Measurements from ENCODE around the gene TBX2.

Gene TBX2

DNA sequence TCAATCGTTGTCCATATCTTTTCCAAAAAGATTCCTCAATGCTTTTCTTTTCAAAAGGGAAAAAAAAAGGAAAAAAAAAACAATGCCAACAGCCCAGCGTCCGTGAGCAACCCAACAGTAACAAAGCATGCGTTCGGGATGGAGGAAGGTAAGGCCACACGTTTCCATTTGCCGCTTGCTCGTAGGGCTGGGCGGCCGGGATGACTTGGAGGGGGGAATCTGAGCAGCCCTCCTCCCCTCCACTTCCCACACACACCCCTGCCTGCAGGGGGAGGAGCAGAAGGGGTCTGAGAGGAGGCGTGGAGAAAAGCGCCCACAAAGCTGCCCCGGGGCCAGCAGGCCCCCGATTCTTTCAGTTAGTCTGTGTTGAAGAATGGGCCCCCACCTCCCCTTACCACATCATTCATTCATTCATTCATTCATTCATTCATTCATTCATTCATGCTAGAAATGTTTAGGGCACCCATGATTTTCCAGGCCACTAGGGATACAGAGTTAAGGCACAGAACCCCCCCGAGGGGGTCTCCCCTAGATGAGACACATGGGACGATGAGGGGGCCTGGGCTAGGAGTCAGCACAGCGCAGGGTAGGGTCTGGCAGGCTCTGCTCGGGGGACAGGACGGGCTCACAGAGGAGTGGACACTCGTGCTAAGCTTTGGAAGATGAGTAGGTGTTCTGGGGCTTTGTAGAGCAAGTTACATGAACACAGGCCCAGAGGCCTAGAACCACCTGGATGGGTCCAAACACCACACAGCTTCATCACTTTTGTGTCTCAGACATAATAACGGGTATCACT, 10.9 kb upstream of the TBX2 start:
- DNase-seq, result no peak

DNA sequence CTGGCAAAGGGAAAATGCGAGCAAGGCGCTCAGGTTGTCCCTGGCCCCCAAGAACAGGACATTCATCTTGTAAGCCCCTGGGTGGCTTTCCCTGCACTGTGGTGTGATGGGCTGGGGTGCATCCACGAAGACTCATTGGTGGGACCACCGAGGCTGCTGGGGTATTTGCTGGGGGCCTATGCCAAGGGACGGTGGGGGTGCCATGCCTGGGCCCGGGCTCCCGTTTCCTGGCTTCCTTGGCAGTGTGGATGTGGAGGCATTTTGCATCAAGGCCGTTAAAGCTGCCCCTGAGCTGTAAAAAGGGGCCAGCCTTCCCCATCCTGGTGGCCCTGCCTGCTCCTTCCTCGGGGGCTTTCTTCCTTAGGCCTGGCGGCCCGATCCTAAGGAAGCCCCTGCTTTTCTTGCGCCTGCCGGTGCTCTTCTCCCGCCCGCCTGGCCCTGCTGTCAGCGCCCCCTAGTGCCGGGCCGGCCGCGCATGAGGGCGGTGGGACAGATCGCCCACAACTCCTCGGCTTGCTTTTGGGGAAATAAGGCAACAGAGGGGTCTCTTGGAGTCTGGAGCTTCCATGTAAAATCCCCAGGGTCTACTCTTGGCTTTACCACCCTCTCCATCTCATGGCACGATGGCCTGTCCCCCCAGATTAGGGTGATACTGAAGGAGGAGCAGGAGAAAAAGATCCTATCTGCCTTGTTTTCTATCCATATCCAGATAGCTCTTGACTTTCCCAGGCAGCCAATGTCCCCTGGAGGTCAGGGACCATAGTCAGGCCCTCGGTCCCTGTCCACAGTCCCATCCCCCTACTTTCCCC, 9.8 kb upstream of the TBX2 start:
- DNase-seq, result no peak

DNA sequence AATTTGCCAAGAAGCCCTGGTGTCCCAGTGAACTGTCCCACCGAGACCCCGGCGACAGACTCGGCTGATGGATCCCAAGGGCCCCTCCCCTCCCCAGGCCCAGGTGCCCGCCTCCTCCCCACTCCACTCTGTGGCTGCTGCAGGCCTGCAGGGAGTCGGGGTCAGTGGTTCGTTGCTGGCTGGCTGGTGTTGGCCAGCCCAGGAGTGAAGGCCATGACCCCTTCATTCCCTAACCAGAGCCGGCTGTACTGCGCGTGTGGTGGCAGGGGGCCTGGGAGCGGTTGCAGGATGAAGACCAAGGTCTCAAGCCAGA, 9.2 kb upstream of the TBX2 start:
- DNase-seq, result no peak

DNA sequence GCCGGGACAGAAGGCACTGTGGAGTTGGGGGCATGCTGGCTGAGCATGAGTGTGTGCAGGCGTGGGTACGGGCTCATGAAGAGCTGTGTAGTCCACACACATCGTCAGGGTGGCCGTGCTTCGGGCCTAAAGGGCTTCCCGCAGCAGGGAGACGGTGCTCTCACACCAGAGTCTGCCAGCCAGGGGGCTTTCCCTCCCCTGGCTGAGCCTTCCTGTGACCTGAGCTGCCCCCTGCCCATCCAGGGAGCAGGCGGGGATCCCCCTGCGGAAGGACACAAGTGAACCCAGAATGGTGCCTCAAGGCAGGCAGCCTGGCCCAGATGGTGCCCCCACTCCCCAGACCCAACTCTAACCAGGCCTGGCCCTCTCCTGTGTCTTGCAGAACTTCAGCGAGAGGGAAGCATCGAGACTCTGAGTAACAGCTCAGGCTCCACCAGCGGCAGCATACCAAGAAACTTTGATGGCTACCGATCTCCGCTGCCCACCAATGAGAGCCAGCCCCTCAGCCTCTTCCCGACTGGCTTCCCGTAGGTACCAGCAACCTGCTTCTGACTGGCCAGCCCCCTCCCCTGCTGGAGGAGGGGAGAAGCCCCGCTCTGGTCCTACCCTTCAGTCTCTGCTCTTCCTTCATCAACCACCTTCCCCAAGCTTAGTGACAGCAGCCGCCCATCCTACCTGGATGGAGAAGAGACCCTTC, 7.9 kb upstream of the TBX2 start:
- no peak for DNase-seq

DNA sequence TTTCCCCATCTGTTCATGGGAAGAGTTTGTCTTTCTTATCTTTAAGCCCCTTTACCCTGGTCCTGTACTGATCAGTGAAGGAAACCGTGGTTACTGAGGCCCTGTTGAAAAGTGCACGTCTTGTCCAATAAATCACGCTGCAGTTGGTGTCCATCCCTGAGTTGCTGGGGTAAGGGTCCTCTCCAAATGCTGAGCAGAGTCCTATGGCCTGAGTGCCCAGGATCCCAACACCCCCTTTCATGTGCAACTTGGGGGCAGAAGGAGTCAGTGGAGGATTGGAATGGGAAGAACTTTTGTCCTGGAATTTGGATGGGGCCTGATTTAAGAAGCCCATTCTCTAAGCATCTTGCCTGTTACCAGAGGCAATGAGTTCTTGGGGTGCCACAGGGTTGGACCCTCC, 7.0 kb upstream of the TBX2 start:
- no peak for DNase-seq

DNA sequence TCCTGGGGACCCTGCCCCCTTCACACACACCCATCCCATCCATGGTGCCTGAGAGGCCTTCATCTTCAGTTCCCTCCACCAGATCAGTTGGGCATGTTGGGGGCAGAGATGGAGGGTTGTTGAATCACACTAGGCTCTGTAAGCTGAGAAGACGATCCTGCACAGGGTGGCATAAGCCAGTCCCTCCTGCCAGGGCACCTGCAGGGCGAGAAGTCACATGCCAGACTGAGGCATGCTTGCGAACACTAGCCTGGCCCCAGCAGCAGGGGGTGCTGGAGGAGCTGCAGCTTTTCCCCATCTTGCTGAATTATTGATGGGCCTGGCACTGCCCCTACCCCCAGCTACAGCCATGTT, 6.1 kb upstream of the TBX2 start:
- no peak for DNase-seq

DNA sequence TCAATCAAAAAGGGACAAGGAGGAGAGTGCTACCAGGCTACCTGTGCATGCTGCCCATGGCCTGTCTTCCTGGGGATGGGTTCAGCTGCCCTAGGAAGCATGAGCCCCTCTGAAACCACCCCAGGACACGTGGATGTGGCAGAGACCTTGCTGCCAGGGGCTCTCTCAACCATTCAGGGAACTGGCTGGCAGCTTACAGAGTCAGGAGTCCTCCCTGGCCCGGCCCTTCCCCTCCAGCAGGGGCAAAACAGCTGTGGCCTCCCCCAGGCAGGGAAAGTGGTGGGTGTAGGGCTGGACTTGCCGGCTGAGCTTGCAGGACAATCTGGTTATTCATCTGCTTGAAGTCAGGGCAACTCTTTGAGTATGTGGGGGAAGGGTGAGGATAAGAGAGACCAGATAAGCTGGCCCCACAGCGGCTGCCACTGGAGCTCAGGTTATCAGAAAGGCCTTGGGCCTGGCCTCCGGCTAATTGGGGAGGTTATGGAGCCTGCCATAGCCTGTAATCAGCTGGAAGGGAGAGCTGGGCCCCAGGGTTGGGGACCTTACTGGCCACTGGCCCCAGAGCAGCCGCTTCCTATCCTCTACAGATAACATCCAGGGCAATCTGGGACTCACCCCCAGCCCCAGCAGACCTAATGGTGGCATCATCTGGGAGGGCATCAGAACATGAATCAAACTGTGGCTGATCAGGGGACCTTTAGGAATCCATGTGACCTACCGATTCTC, 5.6 kb upstream of the TBX2 start:
- no peak for DNase-seq

DNA sequence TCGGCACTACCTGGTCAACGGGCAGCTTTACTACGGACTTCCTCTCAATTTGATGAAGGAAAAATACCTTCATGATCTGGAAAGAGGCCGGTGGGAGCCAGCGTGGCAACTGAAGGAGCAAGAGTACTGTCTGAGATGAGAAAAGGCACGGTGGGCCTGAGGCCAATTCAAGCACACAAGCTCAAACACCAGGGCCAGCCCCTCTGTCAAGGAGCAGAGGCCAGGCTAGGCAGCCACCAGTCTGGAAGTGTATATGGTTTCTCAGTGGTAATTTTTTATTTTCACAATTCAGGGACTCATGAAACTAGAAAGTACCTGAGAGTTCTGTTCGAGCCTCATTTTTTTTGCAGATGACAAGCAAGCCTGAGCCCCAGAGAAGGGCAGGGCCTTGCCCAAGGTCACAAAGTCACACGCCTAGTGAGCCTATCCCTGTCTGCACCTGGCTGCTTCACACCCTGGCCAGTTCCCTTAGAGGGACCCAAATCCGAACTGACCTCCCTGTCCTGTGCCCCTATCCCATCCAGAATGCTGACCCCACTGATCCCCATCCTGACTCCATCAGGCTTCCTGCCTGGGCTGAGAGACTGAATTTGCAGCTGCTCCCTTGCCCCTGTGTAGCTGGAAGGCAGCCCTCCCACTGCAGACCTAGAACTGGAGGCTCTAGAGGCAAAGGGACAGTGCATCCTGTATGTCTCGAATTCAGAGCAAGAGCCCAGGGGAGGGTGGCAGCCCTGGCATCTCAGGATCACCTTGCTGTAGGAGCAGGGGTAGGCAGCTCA, 4.8 kb upstream of the TBX2 start:
- DNase-seq, result no peak

DNA sequence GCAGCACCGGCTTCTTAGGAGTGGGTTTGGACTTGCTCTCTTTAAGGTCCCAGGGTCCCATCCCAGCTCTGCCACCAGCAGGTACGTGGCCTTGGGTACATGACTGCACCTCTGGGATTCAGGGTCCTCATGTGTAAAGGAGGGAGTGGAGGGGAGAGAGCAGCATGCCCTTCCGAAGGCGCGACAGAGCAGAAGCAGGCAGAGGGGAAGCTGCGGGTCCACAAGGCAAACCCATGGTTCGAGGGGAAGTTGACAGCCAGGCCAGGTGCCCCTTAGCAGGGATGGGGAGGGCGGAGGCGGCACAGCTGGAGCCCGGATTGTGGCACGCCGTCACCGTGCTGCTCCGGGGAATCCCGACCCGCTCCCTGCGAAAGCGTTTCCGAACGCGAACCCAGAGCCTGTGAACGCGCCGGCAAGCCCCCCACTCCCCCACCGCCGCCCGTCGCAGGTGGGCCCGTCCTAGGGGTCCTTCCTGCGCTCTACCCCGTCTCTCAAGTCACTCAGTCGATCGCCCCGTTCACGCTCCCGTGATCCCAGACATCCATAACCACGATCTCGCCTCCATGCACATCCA, 4.1 kb upstream of the TBX2 start:
- no peak for DNase-seq

DNA sequence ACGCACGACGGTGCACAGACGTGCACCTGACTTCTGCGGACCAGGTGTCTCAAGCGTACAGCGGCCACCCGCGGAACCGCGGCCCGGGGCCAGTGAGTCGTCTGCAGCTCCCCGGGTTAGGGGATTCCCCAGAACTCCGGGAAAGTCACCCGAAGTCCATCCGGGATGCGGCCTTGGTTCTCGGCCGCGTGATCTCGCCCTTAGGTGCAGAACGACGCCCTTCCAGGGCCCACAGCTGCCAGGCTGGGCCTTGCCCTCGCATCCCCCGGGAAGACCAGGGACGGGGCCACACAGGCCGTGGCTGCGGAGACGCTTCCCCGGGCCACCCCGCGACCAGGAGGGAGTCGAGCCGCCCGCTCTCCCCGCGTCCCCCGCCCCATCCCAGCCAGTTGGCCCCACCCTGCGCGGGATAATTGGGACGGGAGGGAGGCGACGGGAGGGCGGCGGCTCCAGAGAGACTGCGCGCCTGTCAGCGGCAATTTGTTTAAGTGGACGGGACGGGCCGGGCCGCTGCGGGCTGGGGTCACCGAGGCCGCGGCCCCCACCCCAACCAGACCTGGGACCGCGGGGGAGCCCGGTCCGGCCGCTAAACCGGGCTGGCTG, 3.6 kb upstream of the TBX2 start:
- DNase-seq, result no peak

DNA sequence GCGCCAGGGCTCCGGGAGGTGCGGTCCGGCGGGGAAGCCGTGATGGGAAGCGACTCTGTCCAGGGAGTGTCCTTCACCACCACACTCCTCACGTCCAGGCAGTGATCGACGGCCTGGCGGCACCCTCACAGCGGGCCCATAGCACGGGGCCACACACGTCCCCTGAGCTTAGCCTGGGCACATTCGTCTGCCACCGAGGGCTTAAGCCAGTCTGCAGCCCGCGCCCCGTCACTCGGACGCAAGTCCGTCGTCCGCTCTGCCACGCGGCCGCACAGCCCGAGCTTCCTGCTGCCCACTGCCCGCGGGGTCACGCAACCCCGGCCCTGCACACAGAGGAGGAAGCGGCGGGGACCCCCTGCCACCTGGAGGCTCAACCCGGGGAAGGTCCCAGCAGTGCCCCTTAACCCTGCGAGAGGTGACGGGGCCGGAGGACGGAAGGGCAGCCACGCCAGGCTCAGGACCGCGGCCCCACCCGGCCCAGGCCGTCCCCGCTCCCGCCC, 3.0 kb upstream of the TBX2 start:
- DNase-seq, result no peak

DNA sequence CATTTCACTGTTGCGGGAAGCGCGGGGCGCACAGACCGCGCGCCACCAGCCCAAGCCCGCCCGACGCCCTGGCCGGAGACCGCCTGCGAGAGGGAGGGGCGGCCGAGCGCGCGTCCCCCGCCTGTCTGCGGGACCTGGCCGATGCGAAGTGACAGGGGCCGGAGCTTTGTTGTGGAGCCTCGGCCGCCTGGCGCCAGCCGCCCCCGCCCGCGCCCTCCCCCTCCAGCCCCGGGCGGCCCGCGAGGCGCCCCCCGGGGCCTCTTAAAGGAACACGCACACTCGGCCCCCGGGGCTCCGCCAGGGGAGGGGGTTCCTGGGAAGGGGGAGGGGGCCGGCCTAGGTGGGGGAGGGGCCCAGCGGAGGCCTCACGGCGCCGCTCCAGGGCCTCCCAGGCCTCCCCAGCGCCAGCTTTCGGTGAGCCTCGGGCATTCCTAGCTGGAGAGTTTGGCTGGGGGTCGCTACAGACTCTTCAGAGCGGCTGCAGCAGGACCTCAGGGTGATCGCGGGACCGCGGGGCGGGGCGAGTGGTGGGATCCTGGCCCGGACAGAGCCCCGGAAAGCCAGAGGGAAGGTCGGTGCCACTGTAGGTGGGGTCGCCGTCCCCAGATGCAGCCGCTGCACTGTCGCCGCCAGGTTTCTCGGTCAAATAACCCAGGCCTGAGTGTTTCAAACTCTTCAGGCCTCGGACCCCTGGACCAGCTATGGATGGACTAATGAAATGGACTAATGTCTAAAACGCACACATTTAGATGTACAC, 2.4 kb upstream of the TBX2 start:
- DNase-seq, result no peak

DNA sequence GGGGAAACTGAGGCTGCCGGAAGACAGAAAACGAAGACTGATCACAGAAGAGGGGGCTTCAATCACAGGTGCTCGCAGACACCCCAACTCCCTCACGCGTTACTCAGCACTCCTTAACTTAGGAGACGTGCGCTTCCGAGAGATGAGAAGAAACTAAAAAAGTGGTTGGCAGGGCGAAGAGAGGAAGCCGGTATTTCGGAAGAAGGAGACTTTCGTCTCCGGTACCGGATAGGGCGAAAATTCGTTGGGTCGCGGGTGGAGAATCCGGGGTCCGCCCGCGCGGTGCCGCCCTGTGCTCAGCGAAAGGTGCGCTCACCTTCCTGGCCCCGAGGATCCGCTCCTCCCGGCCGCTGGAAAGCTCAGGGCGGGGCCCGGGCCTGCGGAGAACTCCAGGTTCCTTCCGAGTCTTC, 917 bp upstream of the TBX2 start:
- no peak for DNase-seq

DNA sequence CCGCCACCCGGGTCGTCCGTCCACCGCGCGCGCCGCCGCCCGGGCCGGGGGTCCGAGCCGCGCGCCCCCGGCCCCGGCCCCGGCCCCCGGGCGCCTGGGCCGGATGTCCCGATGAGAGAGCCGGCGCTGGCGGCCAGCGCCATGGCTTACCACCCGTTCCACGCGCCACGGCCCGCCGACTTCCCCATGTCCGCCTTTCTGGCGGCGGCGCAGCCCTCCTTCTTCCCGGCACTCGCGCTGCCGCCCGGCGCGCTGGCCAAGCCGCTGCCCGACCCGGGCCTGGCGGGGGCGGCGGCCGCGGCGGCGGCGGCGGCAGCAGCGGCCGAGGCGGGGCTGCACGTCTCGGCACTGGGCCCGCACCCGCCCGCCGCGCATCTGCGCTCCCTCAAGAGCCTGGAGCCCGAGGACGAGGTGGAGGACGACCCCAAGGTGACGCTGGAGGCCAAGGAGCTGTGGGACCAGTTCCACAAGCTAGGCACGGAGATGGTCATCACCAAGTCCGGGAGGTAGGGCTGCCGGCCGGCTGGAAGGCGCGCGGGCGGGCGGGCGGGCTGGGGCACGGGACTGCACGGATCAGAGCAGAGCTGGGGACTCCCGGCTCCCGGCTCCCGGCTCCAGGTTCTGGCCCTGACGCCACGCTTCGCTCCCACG, 548 bp downstream of the TBX2 start:
- DNase-seq, result no peak

DNA sequence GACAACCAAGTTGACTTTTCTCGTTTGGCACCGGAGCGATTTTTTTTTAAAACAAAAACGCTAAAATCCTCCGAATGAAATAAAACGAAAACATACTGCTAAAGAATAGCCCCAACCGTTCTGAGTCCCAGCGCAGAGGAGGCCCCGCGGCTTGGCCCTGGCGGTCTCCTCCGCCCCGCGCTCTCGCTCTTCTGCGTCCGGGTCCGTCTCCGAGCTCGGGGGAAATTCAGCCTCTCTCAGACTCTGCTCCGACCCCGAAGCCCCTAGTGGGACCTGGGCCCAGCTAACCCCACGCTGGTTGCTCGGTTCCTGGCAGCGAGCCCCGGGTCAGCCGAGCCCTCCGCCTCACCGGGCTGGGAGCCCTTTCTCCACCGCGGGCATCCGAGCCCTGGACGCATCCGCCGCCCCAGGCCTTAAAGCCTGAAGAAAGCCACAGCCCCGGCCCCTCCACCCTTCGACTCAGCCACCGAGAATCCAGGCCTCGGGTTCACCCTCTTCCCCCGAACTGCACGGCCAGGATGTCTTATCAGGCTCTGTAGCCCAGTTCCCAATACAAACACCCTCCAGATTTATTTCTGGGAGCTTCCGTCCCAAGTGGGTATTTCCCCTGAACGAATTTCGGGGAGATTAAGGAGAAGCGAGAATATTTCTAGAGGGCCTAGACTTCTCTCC, 1.2 kb downstream of the TBX2 start:
- DNase-seq, result no peak

DNA sequence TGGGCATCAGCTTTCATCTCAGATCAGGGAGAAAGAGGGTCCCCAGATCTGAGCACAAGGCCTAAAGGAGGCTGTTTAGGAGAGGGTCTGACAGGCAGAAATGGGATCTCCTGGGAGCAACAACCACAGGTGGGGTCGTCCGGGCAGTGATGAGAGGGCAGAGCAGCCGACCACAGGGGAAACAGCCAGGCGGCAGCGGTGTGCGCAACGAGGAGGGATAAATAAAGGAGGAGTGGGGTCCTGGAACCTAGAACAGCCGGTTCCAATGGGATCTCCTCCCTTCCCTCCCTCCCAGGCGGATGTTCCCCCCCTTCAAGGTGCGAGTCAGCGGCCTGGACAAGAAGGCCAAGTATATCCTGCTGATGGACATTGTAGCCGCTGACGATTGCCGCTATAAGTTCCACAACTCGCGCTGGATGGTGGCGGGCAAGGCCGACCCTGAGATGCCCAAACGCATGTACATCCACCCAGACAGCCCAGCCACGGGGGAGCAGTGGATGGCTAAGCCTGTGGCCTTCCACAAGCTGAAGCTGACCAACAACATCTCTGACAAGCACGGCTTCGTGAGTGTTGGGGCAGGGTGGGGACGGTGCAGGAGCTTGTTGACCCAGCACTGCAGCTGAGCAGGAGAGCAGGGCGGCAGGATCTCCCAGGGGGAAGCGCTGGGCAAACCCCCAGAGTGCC, 1.9 kb downstream of the TBX2 start:
- no peak for DNase-seq

DNA sequence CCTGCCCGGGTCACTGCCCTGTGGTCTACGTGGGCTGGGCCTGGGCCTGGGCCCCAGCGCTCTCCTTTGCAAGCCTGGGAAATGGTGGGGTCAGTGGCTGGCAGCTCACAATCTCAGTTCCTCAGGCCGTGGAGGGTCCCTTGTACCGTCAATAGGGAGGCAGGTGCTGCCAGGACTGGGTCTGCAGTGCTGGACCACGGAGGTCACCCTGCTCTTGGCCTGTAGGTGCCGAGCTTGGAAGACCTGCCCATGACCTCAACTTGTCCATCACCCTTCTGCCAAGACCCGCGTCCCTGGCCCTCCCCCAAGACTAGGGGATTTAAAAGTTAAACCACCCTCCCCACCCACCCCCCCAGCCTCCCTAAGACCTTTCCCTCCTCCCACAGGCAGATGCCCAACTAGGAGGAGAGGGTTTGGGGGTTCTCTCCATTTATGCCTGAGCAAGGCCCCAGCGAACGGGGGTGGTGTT, 2.5 kb downstream of the TBX2 start:
- no peak for DNase-seq

DNA sequence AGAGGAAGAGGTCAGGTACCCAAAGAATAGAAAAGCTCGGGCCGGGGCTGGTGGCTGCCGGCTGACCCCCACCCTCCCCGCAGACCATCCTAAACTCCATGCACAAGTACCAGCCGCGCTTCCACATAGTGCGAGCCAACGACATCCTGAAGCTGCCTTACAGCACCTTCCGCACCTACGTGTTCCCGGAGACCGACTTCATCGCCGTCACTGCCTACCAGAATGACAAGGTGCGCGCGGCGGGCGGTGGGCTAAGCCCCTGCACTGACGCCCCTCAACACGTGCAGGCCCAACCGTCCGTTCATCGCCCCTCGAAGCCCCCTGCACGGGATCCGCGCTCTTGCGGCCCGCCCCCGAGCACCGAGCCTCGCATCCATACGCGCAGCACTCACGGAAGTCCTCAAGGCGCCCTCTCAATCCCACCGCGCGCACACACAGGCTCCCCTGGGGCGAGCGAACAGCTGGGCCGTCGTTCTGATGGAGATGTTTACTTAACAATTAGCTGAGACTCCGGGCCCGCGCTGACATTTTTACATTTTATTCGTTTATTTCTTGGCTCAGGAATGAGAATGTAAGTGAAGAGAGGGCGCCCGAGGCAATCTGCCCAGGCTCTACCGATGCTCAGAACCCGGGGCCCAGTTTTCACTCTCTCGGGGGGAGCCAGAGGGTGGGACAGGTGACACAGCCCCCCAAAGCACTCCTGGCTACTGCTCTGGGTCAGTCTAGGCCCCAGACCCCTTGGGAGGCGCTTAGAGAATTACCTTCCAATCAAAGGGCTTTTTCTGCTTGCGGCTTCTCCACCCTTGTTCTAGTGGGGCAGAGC, 3.5 kb downstream of the TBX2 start:
- DNase-seq, result no peak
